Brain microvascular endothelial cell (primary cell): ENCODE measurements around the gene URAD.

Experiments
- DNase-seq: peaks from one replicate; pipeline ENCODE4 v3.0.0-alpha.2; 2020
- H3K27ac ChIP-seq: fragments of 250-450 bp; sonication (Bioruptor Pico); 2 replicates; pipeline ENCODE4 v1.5.1; 2020; ENCODE audit warnings: mild to moderate bottlenecking, moderate library complexity
- H3K27me3 ChIP-seq: fragments of 250-450 bp; sonication (Bioruptor Pico); replicated peaks from 2 replicates; pipeline ENCODE4 v1.5.1; 2020; ENCODE audit warnings: mild to moderate bottlenecking
- H3K36me3 ChIP-seq: fragments of 250-450 bp; sonication (Bioruptor Pico); replicated peaks from 2 replicates; pipeline ENCODE4 v1.5.1; 2020; ENCODE audit warnings: mild to moderate bottlenecking
- H3K4me3 ChIP-seq: 2 replicates; pipeline ENCODE4 v1.5.1; 2011; ENCODE audit warnings: low read depth, mild to moderate bottlenecking, control low read depth, low read length, moderate library complexity
- CTCF ChIP-seq: IDR thresholded peaks from 2 replicates; pipeline ENCODE4 v1.5.1; 2011; ENCODE audit warnings: low read depth, mild to moderate bottlenecking, moderate library complexity, low read length, control low read depth, inconsistent platforms; ENCODE audit errors: missing control alignments
- in situ Hi-C: cut with HindIII; loops from 2 replicates; pipeline ENCODE4 v1.10.0; 2017; ENCODE audit warnings: low sequenced_read_pairs, low pct_ligation_motif_present

Gene URAD

GRCh38 chr13:27960362-27961226 is 27.9 kb downstream of the URAD start:
- in situ Hi-C loops: no loop called here
- no peaks in the 10 kb centered on the region for H3K36me3 ChIP-seq
- H3K4me3 ChIP-seq: no peak overlapping the region
- no peak overlapping the region for H3K27ac ChIP-seq
- peak; percentile 45 for TF ChIP-seq CTCF
- H3K27me3 ChIP-seq: peaks cover 87% of the 10 kb centered on the region
- peak; percentile 34 for DNase-seq

DNA sequence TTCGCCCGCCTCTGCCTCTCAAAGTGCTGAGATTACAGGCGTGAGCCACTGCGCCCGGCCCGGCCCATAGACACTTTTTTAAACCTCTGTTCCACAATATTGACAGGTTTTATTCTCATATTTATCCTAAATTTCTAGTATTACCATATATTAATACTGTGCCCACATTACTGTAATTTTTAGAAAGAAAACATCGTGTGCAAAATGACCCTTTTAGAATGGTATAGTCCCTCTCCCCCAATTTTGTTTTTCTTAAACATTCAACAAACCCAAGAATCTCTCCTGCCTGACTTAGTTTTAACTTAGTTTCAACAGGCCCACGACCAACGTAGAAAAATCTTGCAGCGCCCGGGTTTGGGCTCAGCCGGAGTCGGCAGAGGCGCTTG is 28.5 kb downstream of the URAD start:
- TF ChIP-seq CTCF: no peak
- no peak overlapping the region for H3K4me3 ChIP-seq
- in situ Hi-C loops: no loop called here
- no peaks in the 10 kb centered on the region for H3K36me3 ChIP-seq
- no peak for DNase-seq
- H3K27ac ChIP-seq: no peak overlapping the region
- H3K27me3 ChIP-seq: peaks cover 85% of the 10 kb centered on the region

DNA sequence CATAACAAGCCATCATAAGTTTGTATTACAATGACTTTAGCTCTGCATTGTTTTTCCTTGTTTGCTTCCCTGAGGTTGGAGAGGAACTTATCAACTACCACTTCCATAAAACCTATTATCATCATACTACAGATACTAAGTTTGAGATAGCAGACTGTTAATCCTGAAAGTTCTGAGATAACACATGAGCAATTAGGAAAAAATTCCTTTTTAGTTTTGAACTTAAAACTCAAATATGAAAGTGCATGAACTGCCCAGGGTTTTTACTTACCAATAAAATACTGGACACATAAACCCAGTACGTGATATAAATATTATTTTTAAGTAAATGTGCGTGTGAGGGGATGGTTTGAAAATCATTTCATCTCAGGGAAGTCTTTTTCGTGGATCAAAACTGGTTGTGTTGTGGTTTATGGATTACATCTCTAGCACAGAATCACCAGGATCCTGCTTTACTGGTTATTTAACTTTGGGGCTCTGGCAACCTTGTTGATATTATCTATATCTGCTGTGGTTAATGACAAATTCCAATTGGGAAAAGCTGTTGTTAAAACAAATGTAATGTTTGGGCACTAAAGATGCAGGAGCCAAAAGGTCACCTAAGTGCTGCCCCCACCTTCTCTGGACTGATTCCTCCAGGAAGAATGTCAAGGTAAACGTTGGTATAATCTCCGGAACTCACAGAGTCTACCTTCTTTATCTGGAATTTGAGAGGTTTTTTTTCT is 31.8 kb downstream of the URAD start:
- TF ChIP-seq CTCF: no peak
- DNase-seq: no peak
- peaks cover 82% of the 10 kb centered on the region for H3K27me3 ChIP-seq
- in situ Hi-C loops: no loop called here
- H3K4me3 ChIP-seq: no peak overlapping the region
- no peak overlapping the region for H3K27ac ChIP-seq
- no peaks in the 10 kb centered on the region for H3K36me3 ChIP-seq

- in situ Hi-C loops: no loop called here
- TF ChIP-seq CTCF: no peak
- no peak for DNase-seq
- peaks cover 66% of the 10 kb centered on the region for H3K27me3 ChIP-seq
- no peak overlapping the region for H3K4me3 ChIP-seq
- no peak overlapping the region for H3K27ac ChIP-seq
- no peaks in the 10 kb centered on the region for H3K36me3 ChIP-seq
Measured at GRCh38 chr13:27955014-27955591, 33.4 kb downstream of the URAD start.

DNA sequence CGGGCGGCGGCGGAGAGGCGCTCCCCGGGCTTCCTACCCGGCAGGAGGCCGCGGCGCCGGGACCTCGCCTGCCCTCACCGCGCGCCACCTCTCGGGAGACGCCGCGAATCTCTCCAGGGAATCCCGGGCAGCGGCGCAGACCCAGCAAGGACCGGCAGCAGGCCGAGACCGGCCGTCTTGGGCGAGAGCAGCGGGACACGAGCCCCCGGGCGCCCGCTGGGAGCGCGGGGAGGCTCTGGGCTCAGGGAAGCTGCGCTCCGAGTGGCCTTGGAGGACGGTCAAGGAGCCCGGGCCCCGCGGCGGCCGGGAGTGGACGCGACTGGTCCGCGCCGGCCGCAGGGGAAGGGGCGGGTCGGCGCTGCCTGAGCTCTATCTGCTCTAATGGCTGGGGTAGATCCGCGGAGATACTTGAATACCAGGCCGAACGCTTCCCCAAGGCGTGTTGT is 34.1 kb downstream of the URAD start:
- H3K36me3 ChIP-seq: no peaks in the 10 kb centered on the region
- no peak overlapping the region for H3K27ac ChIP-seq
- in situ Hi-C loops: no loop called here
- H3K27me3 ChIP-seq: peaks cover 59% of the 10 kb centered on the region
- DNase-seq: no peak
- TF ChIP-seq CTCF: no peak
- peak overlapping the region; percentile 34 for H3K4me3 ChIP-seq
